T-helper 9 cell (primary cell): ENCODE data around the gene CACNA1B.
"Not testable (repeated sequence)": the region's sequence is repeated elsewhere in the genome, so short reads cannot be mapped to it uniquely, and the experiment has no call there.

ENCODE experiments used
- DNase-seq: peaks from one replicate; pipeline ENCODE4 v3.0.0-alpha.2; 2020

Gene CACNA1B

DNA sequence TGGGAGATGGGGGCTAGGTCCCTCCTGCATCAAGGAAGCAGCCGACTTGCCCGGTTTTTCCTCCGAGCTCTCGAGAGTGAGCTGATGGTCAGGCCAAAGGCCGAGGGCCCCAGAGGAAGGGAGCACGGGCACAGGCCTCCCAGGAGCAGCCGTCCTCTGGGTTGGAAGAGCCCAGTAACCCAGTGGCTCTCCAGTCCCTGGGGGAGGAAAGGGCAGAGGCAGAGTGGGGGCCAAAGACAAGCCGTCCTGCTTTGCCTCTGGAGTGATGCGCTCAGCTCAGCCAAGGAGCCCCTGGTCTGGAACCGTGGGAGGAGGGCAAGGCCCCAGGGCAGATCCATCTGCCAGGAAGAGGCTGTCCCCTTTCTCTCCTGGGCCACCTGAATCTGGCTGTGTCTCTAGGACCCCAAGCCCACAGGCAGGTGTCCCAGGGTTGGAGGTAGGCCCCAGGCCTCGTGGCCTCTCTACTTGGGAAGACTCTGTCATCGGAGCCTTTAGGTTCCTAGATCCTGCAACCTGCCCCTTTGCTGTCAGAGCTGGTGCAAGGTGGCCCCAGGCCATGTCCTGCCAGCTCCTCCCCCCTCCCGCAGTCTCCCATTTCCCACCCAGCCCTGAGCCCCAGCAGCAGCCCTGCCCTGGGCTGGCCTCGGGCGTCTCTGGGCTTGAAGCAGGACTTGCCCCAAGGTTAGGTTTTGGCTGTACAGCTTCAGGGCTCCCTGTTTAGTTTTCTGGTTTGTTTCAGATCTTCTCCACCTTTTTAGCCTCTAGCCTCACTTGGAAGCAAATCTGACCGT, 224.1 kb downstream of the CACNA1B start:
- DNase-seq = no peak

- DNase-seq = no peak
Observed at GRCh38 chr9:138102246-138103051, 224.9 kb downstream of the CACNA1B start.

DNA sequence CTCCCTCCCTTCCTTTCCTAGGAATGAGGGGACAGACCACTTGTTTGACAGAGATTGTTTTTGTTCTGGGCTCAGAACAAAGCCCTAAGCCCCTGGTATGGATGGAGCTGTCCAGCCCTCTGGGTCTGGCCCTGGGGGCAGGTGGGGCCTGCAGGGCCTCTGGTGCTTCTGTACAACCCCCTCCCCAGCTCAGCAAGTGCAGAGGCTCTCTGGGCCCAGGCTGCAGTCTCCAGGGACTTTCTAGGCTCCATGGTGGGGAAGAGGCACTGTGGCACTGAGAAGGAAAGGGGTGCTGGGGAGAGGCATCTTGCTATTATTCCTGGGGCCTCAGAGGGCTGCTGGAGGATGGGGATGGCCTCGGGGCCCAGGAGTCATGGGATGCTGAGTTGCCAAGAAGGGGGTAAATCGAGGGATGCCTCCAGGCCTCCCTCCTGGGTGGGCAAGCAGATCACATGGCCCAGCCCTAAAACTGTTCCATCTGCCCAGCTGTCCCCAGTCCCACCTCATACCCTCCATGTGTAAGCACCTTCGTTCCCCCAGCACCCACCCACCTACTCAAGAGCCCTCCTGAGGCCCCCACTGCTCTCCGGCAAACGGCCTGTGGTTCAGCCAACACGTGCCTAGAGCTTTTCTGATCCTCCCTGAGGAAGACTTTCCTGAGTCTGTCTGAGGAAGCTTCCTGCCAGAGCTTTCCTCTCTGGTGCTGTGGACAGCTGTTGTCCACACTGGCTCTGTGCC, 225.7 kb downstream of the CACNA1B start:
- no peak for DNase-seq

GRCh38 chr9:138103849-138104206, 226.2 kb downstream of the CACNA1B start:
- DNase-seq = no peak

DNA sequence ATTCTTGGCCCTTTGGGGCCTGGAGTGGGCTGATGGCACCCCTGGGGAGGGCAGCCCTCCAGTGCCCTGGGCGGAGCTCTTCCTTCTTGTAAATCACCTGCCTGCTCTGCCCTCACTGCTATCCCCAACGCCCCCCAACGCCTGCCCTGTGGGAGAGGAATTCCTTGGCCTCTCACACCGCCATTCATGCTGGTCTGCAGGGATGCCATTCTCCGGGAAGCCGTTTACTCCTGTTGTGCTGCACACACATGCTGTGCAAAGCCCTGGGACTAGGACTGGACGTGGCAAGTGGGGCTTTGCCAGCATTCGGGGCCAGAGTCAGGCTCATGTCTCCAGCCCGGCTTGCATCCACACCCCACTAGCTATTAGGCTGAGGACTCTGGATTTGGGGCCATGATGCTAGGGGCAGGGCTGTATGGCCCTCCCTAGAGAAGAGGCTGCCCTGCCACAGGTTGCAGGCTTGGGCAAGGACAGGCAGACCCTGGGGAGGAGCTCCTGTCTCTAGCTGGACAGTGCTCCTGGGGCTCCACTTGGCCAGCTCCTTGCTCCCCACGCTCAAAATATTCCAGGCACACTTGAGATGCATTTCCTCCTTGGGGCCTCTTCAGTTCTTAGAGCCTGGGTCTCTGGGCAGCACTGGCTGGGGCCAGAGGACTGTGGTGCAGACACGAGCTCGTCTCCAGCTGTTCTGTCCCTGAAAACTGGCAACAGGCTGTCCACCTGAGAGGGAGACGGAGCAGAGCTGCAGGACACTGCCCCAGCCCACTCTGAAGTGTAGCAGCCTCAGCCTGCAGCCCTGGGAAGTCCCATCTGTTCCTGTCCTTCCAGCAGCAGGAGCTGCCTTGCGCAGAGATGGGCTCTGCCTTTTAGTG, 226.9 kb downstream of the CACNA1B start:
- no peak for DNase-seq

GRCh38 chr9:138105123-138105415, 227.5 kb downstream of the CACNA1B start:
- DNase-seq = no peak

- no peak for DNase-seq
Observed at GRCh38 chr9:138105561-138106505, 228.3 kb downstream of the CACNA1B start.

DNA sequence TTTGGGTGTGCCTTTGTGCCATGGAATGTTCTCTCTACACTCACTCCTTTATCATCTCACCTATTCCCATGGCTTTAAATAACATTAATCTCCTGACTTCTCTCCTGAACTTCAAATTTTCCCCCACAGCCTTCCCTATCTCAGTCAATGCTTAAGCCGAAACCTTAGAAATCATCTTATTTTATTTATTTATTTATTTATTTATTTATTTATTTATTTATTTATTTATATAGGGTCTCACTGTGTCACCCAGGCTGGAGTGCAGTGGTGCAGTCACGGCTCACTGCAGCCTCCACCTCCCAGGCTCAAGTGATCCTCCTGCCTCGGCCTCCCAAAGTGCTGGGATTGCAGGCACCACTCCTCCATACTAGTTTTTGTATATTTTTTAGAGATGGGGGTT, 229.5 kb downstream of the CACNA1B start:
- not testable (repeated sequence) for DNase-seq

DNA sequence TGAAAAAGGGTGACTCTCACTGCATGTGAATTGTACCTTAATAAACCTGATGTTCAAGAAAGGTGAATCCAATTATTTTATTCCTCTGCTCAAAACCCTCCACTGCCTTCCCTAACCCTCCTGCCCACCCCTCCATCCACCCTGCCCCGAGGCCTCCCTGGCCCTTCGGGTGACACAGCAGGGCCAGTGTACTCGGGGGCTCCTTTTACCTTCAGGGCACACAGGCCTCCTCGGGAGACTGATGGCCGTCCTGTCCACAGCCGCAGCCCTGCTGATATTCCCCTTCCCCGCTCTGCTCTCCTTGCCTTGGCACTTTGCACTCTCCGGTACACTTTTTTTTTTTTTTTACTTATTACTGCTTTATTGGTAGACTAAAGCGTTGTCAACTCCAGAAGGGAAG, 234.0 kb downstream of the CACNA1B start:
- DNase-seq = no peak

GRCh38 chr9:138112090-138112748, 234.6 kb downstream of the CACNA1B start:
- DNase-seq = no peak

DNA sequence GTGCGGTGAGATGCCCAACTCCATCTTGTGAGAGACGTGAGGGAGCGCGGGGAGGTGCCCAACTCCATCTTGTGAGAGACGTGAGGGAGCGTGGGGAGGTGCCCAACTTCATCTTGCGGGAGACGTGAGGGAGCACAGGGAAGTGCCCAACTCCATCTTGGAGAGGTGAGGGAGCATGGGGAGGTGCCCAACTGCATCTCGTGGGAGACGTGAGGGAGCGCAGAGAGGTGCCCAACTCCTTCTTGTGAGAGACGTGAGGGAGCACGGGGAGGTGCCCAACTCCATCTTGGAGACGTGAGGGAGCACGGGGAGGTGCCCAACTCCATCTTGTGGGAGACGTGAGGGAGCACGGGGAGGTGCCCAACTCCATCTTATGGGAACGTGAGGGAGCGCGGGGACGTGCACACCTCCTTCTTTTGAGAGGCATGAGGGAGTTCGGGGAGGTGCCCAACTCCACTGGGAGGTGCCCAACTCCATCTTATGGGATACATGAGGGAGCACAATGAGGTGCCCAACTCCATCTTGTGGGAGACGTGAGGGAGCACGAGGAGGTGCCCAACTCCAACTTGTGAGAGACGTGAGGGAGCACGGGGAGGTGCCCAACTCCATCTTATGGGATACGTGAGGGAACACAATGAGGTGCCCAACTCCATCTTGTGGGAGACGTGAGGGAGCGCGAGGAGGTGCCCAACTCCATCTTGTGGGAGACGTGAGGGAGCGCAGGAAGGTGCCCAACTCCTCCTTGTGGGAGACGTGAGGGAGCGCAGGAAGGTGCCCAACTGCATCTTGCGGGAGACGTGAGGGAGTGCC, 235.4 kb downstream of the CACNA1B start:
- DNase-seq = no peak

- not testable (repeated sequence) for DNase-seq
Observed at GRCh38 chr9:138113701-138114325, 236.2 kb downstream of the CACNA1B start.

DNA sequence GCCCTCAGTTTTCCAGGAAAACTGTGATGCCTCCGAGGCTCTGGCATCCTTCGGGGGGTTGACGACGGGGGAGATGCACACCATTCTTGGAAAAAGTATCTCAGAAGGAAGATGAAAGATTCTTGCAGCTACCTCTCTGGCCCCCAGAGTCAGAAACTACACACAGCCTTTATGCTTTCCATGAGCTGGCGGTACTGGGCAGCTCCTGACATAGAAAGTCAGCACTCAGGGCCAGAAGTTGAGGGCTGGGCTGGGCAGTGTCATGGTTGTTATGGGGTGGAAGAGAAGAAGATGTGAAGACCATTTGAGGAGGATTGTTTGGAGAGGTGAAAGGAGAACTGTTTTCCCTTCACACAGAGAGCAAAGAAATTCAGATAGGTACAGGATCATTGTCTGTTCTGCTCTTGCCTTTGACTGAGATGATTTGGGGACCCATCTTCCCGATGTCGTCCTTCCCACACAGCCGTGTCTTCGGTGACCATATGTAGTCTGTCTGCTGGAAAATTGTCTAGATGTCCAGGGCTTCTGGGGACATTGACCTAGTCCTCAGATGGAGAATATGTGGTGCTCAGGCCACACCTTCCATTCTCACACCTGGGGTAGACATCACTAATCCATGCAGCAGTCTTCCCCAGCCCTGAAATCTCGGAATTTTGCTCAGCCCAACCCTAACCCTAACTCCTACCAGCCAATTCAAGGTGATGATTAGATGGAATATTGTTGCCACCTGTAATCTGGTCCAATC, 237.1 kb downstream of the CACNA1B start:
- no peak for DNase-seq

- DNase-seq = no peak
Observed at GRCh38 chr9:138115506-138115905, 237.9 kb downstream of the CACNA1B start.

- no peak for DNase-seq
Observed at GRCh38 chr9:138116521-138116920, 238.9 kb downstream of the CACNA1B start.

- no peak for DNase-seq
Observed at GRCh38 chr9:138117101-138117750, 239.6 kb downstream of the CACNA1B start.

GRCh38 chr9:138117836-138118235, 240.3 kb downstream of the CACNA1B start:
- no peak for DNase-seq

- no peak for DNase-seq
Observed at GRCh38 chr9:138118601-138119071, 241.1 kb downstream of the CACNA1B start.
